NCI-H2196 (cell line): ENCODE data around the gene RAPGEF3.

ENCODE experiments used
- DNase-seq: peaks from one replicate; lab custom pipeline; 2025; ENCODE audit not compliant: unreplicated experiment; lab: John Stamatoyannopoulos, UW

Gene RAPGEF3

DNA sequence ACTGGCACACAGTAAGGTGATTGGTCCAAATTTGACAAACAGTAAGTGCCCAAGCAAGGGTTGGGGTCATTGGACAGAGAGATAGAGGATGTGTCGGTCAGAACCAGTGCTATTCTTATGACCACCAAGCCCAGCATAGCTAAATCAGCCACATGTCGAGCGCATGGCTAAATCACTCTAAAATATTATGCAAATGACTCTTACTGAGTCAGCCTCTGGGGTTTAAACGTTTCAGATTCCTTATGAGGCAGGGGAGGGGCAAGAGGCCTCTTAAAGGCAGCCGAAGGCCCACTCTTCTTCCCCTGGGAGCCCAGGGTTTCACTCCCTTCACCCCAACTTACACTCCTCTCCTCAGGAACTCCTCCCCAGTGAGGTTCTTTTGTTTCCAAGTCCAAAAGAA is 32.8 kb downstream of the RAPGEF3 start:
- DNase-seq, result no peak

DNA sequence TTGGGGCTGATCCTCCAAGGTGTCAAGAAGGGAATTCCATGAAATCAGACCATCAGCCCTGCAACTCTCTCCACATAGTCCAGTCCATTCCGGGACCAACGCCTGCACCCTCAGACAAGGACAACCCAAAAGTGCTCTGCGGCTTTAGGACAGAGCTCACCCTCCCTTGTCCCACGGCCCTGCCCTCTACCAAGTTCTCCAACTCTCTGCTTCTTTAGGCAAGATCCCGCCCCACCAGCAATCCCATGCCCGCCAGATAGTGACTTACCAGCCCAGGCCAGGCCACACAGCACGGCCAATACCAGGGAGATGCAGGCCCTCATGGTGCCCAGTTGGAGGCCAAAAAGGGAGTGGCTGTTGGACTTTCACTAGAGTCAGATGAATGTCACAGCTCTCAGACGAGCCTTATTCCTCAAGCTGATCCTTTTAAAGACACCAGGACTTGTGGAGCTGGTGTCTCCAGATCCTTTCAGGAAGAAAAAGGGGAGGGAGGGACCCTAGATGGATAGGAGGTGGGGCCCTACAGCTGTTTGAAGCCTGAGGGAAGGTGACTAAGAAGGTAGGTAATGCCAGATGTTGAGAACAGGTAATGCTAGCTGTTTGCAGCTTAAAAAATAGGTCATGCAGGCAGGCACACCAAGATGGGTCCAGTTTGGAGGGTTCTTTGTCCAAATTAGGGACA is 33.4 kb downstream of the RAPGEF3 start, which contains the start of gene ENDOU:
TSS of gene ENDOU (minus strand) at position 400 of the 682 bp plus-strand sequence. CDS start at position 323, 77 bp downstream.
- DNase-seq, result no peak

DNA sequence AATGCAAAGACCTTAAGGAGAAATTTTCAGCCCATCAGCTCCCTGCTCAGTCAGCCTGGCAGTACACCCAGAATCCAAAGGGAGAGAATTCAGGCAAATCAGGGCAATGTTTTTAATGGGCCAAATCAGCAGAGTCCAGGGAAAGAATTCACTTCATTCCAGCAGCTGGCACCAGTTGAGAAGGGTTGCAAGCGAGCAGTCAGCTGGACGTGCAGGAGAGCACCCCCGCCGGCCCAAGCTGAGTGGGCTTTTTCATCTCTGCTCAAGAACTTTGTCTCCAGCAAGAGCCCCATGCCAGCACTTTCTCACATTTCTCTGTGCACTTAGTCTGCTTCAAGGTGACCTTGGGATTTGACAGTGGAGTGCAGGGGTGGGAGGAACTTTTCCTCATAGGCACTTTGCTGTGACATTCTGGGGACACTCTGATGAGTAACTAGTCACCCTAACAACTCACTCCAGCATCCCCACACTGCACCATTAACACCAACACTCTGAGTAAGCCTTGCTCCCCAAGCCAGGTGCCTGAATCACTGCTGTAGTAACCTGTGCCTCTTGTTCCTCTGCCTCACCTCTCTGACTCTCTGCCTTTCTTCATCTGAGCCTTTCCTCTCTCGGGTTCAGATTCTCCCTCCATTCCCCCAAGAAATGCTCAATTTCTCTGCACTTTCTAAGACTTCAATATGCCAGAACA is 35.6 kb downstream of the RAPGEF3 start:
- no peak for DNase-seq

DNA sequence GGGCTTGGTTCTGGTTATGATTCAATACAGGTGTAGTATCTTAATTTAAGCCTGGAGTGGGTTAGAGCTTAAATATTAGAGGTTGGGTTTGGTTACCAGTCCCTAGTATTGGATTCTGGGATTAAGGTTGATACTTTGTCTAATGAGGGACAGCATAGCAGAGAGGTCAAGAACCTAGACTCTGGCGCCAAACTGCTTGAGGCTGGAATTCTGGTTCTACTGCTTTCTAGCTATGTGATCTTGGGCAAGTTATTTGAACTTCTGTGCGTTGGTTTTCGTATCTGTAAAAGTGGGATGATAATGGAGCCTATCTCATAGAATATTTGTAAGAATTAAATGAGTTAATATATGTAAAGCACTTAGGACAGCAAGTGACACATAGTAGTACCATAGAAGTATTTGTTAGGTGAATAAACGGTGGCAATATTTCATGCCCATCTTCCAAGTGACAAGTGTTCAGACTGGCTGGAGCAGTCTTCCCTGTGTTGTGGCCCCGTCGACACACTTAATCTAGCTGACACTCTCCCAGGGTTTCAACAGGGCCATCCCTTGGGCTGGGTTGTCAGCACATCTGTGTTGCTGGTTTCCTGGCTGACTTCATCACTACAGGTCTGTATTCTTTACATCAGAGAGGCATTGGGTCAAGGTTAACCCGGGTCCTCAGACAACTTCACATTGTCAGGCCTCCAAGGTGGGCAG is 36.4 kb downstream of the RAPGEF3 start:
- no peak for DNase-seq

DNA sequence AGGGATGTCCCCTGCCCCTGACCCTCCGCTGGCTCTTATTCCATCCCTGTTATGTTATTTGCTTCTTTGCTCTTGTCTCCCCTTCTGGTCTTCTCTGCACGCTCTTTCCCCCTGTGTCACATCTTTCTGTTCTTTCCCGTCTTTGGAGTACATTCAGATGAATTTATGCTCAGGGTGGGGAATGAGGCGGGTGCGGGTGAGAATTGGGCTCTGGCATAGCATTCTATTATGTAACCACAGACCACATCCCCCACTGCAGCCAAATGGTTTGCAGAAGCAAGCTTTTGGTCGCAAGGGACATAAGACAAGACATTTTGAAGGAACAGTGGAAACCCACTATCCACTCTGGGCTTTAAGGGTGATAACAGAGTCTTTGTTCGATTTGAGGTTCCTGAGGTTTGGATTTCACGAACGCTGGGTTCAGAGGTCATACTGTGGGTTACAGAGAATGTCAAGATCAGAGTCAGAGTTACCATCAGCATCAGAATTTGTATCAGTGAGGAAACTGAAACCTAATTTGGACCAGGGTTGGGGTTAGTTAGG is 37.2 kb downstream of the RAPGEF3 start:
- no peak for DNase-seq

DNA sequence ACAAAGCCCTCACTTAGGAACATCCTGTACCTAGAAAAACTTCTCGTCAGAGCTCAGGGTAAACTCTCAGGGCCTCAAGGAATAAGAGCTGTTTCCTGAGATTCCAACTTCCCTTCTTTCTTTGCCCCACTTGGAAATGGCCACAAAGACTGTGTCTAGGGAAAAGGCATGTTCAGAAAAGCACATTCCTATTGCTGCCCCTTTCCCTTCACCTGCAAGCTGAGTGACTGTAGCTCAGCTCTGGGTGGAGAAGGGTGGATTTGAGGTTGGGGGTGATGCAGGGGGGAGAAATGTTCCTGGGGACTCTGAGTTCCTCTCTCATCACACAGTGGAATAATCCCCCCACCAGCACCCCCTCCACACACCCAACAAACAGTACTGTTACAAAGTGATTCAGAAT is 40.1 kb downstream of the RAPGEF3 start:
- no peak for DNase-seq

DNA sequence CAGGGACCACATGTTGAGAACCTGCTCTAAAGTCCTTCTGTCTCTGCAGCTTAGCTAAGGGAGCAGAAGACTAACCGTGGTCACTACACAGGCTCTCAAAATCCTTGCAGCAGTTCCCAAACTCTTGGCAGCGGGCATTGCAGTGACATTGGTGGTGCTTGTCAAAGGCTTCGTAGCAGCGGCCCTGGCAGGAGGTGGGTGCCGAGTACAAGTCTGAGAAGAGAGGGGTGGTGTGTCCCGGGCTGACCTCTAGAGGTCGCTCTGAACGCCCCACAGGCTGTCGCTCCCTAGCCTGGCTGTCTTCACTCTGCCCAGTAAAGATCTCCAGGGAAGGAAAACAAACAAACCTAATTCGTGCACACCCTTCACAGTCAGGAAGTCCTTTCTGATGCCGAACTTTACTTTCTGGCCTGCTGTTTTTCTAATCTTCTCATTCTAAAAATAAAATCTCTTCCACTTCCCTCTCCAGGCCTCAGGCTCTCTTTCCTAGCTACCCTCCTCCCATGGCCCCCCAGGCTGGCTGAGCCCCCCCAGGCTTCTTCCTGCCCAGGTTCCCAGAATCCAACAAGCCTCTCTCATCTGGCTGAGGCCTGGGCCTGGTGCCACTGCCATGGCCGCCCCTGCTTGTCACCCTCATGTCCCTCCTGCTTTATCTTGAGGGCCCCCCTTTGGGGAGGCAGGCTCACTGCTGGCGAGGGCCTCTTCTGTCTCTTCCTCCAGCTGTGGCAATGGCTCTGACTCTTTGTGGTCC is 41.1 kb downstream of the RAPGEF3 start:
- DNase-seq, result peak; percentile 82

DNA sequence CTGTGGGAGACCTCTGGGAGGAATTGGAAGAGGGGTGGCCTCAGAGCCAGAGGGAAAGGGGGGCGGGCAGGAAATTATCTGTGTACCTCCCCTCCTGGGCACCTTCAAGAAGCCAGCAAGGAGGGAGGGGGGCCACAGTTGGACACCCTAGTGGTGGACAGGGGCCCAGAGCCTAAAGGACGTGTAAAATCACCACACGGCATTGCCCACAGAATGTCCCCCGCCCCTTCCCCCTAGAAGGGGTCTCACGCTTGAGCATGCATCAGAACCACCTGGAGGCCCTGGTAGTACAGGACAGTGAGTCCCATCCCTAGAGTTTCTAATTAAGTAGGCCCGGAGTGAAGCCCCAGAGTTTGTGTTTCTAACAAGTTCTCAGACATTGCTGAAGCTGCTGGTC is 41.6 kb downstream of the RAPGEF3 start:
- no peak for DNase-seq

DNA sequence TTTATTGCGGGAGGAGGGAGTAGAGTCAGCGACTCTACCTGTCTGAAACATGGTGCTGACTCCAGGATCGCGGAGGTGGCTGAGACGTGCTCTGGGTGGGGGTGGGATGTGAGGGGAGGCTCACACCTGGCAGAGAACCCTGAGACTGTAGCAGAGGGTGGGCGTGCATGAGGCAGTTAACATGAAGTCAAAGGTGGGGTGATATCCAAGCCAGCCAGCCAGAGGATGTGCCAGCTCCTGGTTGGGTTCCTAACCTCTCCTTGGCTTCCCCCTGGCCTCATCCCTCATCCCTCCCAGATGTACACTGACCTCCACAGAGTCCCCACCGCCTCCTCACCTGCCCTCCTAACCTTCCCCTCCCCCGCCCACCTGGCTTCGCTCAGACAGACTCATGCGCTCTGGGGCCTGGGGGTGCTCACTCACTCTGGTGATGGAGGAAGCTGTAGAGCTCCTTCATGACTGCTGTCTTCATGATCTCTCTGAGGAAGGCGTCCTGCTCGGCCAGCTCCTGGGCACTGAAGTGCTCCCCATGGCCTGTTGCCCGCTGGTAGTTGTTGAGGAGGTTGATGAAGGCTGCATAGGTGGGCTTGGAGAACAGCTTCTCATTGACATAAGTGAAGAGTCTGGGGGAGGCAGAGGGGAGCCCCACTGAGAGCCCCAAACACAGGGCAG is 42.7 kb downstream of the RAPGEF3 start:
- no peak for DNase-seq

DNA sequence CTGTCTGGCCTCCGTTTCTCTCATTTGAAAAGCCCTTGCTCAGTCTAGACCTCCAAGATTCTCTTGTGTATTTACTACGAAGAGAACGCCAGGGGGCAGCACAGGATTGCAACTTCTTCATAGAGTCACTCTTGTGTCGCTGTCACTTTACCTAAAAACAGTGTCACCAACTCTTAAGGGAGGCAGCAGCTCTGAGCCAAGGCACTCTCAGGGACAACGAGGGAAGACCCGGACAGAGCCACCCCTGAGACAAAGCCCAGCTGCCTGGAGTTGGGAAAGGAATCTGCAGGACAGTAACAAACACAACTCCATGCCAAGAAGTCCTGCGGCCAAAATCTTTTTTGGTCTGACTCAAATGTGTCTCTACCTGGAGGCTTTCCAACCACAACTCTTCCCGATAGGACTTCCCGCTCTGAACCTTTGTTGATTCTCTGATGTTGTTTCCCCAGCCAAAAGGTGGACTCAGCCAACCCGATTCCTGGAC is 43.2 kb downstream of the RAPGEF3 start:
- DNase-seq, result peak; percentile 76

DNA sequence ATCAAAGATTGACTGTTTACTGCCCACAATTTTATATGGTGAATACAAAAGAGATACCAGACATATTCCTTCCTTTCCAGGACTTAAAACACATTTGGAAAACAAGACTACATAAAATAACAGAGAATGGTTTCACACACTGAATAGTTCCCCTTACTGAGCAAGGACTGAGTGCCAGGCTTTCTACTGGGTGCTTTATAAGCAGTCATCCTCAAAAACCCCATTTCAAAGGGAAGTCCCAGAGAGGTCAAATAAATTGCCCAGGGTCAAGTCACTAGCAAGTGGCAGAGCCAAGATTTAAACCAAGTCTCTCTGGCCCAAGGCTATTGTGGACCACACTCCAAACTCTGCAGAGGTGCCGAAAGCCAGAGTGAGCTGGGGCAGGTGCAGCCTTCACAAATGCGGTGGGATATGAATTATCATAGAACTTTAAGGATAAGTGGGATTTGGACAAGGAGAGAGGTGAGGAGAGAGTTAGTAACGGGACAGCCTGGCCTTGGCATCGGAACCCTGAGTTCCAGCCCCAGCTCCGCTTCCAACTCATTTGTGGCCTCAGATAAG is 43.8 kb downstream of the RAPGEF3 start:
- DNase-seq, result no peak

DNA sequence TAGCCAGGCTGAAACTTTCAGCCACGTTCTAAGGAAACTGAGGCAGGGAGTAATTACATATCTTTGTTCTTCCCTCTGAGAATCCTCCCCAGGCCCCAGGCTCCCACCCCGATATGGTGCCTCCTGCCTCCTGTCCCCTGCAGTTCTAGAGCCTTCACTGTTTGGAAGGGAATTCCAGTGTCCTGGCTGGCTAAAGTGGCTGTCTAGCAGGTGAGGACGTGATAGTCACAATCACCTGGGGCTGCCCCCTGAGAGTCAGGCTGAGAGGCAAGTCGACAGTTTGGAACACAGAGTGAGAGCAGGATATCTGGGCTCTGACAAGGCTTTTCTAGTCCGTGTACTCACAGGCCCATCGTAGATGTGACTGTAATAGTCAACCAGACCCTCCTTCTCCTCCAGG is 46.5 kb downstream of the RAPGEF3 start:
- DNase-seq, result no peak

DNA sequence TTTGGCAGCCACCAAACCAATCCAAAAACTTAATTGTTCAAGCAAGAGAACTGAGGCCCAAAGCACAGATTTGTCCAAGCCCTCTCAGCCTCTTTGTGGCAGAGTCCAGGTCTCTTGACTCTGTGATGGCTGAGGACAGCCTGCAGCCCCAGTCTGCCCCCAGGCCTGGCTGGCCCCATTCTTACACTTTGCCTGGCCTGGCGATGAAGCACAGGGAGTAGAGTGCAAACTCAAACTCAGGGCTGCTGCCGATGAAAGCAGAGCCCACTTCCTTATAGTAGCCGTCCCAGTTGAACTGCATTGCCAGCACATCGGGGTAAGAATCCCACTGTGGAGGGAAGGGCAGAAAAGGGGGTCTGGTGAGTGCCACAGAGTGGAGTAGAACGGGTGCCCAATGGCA is 47.2 kb downstream of the RAPGEF3 start:
- no peak for DNase-seq

DNA sequence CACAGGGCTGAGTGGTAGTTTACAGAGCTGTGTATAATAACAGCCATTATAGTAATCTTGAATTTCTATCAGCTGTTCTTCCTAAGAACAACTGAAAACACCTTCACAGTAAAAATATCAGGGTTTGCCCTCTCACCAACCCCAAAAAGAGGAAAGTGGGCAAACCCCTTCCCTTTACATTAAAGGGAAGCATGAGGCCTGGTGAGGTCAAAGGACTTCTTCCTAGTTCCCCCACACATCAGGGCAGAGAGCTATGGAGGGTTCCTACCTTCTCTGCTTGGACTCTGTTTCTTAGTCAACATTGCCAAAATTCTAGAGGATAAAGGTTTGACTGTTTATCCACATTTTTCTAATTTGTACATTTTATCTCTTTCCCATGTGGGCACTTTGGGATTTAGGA is 48.4 kb downstream of the RAPGEF3 start:
- no peak for DNase-seq

DNA sequence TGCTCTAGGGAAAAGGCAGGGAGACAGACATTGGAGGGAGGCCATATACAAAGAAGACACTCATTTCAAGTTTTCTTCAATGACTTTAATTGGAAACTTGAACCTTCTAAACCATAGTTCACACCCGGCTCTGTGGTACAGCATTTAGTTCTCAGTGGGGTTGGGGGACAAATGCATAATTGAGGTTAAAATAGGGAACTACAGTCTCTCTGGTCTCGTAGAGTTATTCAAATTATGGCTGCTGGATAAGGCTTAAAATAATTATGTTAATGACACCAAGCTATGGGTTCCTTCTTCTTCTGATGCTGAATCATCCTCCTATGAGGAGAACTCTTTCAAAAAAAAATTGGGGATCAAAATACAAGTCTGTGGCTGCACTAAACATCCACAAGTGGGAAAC is 49.0 kb downstream of the RAPGEF3 start:
- DNase-seq, result no peak

DNA sequence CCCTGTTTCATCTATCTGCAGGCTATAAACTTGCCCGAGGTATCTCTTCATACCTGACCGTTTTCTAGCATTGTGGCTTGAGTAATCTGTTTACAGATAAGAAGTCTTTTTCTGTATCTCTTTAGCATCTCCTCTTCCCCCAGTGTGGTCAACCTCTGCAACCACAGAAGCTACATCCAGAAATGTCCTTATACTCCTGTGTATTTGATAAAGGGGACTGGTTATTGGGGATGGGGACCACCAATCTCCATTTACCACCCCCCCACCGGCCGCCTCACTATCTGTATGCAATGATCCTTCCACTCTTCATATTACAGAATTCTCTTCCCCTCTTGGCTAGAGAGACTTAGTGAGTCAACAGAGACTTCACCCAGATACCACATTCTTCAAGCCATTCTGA is 49.4 kb downstream of the RAPGEF3 start:
- DNase-seq, result no peak

DNA sequence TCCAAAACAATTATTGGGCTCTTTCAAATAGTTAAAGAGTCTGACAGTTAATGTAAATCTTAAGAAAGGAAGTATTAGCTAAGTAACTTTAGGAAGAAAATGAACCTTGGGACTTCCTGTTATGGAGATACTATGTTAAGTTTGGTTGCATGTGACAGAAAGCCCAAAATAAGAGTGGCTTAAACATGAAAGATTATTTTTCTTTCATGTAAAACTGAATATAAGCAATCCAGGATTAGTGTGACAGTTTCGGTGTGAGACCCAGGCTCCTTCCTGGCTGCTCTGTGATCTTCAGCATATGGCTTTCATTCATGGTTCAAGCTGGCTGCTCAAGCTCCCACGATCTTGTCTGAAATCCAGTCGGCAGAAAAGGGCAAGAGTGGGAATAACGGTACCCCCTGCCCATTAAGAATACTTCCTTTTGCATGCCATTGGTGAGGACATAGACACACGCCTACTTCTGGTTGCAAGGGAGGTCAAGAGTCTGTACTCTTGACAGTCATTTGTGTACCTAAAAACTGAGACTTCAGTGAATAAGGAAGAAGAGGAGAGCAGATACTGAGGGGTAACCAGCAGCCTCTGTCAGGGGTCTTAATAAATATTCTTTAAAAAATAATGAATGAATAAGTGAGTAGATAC is 50.7 kb downstream of the RAPGEF3 start:
- no peak for DNase-seq

DNA sequence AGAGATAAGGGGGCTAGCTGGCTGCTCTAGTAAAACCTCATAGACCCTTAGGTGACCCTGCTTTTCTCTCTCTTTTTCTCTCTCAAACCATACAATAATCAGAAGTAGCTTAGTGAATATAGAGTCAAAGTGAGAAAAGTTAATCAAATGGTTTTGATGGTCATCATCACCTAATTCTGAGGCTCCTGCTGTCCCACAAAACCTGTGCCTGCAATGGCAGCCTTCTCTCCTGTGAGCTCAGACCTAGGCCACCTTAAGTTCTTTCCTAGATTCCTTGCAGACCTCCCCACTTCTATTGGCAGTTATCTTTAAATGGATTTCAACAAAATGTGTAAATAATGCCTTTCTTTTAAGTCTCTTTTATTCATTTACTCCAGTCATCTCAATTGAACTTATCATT is 51.3 kb downstream of the RAPGEF3 start:
- DNase-seq, result no peak

DNA sequence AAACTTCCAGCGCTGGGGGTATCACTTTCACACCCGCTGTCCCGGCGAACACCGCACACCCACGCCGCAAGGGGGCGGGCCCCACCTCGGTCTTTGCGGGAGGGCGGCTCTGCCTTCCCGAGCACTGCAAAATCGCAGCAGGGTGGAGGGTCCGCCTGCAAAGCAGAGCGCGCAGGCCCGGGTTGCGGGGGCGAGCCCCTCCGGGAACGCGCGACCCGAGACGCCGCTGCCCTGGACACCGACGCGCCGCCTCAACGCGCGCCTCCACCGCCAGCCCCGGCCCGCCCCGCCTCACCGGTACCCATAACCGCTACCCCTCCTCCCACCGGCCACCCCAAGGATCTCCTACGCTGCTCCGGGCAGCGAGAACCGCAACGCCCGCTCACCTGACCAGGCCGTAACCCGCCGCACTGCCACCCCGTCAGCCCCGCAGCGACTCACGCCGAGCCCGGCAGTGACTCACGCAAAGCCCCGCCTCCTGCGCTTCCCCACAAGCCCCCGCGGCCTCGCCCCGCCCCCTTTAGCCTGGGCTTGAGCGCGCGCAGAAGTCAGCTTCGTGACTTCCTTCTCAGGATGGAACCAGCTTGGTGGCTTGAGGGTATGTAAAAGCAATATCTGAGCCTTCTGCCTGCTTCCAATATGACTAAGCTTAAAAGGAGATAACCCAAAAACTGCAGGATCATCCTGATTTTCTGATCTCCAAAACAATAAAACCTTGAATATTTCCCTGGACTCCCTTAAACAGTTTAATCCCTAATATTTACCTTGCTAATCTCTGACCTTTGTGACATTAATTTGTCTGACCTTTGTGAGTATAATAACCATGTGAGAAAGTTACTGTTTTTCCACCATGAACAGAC is 52.9 kb downstream of the RAPGEF3 start, which contains the start of gene RPAP3:
TSS of gene RPAP3 (minus strand) at position 465 of the 860 bp plus-strand sequence. CDS start 3,190 bp downstream, outside the sequence.
- DNase-seq, result peak; percentile 95
